WERI-Rb-1 (cell line): ENCODE data around the gene NOTCH3.

Experiments used
- DNase-seq: peaks from one replicate; pipeline ENCODE4 v3.0.0-alpha.2; 2020
- H3K27ac ChIP-seq: fragments of 250-450 bp; sonication (Bioruptor Pico); 2 replicates; pipeline ENCODE4 v1.5.1; 2020; ENCODE audit warnings: mild to moderate bottlenecking, moderate library complexity
- H3K27me3 ChIP-seq: fragments of 250-450 bp; sonication (Bioruptor Pico); 2 replicates; pipeline ENCODE4 v1.5.1; 2021; ENCODE audit warnings: mild to moderate bottlenecking, low read depth, moderate library complexity; ENCODE audit not compliant: insufficient read depth, severe bottlenecking
- H3K36me3 ChIP-seq: fragments of 250-450 bp; sonication (Bioruptor Pico); 2 replicates; pipeline ENCODE4 v1.5.1; 2020; ENCODE audit warnings: mild to moderate bottlenecking, moderate library complexity
- H3K4me3 ChIP-seq: 2 replicates; pipeline ENCODE4 v1.5.1; 2011; ENCODE audit warnings: low read depth, mild to moderate bottlenecking, control low read depth, low read length
- H3K9me3 ChIP-seq: fragments of 250-450 bp; sonication (Bioruptor Pico); 2 replicates; pipeline ENCODE4 v1.5.1; 2021; ENCODE audit warnings: mild to moderate bottlenecking, moderate library complexity; ENCODE audit not compliant: severe bottlenecking
- TF ChIP-seq, protein P1 (sequence below): IDR thresholded peaks from 2 replicates; pipeline ENCODE4 v1.5.1; 2011; ENCODE audit warnings: low read depth, mild to moderate bottlenecking, control low read depth, inconsistent platforms, low read length

Gene NOTCH3

DNA sequence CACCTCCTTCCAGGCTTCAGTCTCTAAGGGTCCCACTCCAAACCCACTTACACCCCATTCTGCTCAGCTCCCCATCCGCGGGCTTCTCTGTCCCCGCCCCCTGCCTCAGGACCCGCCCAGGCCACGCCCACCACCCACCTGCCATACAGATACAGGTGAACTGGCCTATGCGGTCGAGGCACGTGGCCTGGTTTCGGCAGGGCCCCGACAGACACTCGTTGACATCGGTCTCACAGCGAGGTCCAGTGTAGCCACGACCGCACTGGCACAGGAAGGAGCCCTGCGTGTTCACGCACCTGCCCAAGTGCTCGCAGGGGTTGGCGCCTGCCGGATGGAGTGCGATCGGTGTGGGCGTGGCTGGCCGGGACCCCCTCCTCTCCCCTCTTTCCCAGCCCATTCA lies 11.9 kb downstream of the NOTCH3 start:
- no peak overlapping the region for H3K4me3 ChIP-seq
- DNase-seq = no peak
- no peak overlapping the region for H3K27ac ChIP-seq
- H3K9me3 ChIP-seq = no peaks in the 10 kb centered on the region
- TF ChIP-seq, protein P1, sequence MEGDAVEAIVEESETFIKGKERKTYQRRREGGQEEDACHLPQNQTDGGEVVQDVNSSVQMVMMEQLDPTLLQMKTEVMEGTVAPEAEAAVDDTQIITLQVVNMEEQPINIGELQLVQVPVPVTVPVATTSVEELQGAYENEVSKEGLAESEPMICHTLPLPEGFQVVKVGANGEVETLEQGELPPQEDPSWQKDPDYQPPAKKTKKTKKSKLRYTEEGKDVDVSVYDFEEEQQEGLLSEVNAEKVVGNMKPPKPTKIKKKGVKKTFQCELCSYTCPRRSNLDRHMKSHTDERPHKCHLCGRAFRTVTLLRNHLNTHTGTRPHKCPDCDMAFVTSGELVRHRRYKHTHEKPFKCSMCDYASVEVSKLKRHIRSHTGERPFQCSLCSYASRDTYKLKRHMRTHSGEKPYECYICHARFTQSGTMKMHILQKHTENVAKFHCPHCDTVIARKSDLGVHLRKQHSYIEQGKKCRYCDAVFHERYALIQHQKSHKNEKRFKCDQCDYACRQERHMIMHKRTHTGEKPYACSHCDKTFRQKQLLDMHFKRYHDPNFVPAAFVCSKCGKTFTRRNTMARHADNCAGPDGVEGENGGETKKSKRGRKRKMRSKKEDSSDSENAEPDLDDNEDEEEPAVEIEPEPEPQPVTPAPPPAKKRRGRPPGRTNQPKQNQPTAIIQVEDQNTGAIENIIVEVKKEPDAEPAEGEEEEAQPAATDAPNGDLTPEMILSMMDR = no peak
- no peaks in the 10 kb centered on the region for H3K27me3 ChIP-seq
- no peaks in the 10 kb centered on the region for H3K36me3 ChIP-seq

DNA sequence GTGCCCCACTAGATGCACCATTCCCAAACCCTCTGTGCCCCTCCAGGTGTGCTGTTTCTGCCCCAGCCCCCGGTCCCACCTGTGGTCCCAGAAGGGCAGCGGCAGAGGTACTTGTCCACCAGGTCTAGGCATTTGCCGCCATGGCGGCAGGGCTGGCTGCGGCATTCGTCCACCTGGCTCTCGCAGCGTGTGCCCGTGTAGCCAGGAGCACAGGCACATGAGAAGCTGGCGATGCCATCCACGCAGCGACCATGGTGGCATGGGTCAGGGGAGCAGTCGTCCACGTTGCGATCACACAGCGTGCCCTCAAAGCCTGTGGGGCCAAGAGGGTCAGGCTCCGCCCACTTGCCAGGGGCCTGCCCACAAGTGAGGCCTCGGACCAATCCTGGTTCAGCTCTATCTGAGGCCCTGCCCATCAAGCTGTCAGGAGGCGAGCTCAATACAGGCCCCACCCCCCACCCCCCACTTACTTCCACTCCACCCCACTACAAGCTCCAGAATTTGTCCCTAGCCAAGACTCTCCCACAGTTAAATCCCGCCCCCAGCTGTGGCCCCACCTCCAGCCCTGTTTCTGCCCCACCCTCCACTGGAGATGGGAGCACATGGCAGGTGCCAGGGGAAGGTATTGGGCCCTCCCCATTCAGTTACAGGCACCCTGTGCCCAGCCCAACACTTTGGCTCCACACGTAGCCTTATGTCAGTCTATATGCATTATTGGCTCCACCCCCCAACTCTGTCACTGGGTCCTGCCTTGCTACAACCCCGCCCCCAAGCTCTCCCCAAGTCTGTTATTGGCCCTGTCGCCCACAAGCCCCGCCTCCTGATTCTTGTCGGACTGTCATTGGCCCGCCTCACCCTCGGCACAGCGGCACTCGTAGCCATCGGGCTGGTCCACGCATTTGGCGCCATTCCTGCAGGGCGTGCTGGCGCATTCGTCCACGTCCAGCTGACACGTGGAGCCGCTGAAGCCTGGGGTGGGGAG lies 13.5 kb downstream of the NOTCH3 start:
- Histone ChIP-seq H3K27me3 (no peaks in the 10 kb centered on the region), H3K27ac (no peak overlapping the region)
- no peak for DNase-seq

DNA sequence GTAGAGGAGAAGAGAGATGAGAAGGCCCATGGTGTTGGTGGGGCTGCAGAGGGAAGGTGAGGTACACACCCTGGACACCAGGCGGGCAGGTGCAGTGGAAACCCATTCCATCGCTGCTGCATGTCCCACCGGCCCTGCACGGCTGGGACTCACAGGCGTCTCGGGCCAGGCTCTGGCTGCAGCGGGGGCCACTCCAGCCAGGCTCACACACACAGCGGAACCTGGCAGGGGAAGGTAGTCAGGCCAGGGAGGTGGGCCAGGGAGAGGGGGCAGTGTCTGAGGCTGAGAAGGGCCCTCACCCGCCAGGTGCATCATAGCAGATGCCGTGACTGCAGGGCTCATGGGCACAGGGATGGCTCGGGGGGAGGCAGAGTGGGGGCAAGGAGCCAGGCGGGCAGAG lies 15.6 kb downstream of the NOTCH3 start:
- no peak for DNase-seq
- Histone ChIP-seq H3K4me3 (no peak overlapping the region), H3K27ac (no peak overlapping the region), H3K9me3 (no peaks in the 10 kb centered on the region), H3K36me3 (no peaks in the 10 kb centered on the region), H3K27me3 (no peaks in the 10 kb centered on the region)
- TF ChIP-seq, protein P1 = no peak

More for the DNA sequence above, 13.5 kb downstream of the NOTCH3 start:
- no peaks in the 10 kb centered on the region for H3K36me3 ChIP-seq
- TF ChIP-seq, protein P1 = no peak
- no peaks in the 10 kb centered on the region for H3K9me3 ChIP-seq
- no peak overlapping the region for H3K4me3 ChIP-seq

DNA sequence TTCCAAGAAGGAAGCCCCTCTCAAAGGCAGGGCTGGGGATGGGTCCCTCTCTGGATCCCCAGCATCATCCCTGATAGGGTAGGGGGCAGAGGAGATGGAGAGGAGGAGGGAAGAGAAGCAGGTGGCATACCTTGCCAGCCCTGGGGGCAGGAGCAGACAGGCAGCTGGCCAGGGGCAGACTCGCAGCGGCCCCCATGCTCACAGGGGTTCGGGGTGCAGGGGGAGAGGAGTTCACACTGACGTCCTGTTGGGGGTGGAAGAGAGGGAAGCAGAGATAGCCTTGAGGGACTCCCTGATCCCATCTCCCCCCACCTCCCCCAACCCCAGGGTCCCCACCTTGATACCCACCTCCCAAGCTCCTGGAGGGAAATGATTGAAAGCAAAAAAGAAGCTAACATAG lies 16.0 kb downstream of the NOTCH3 start:
- H3K27me3 ChIP-seq = no peaks in the 10 kb centered on the region
- H3K27ac ChIP-seq = no peak overlapping the region
- H3K9me3 ChIP-seq = no peaks in the 10 kb centered on the region
- no peak for DNase-seq
- H3K36me3 ChIP-seq = no peaks in the 10 kb centered on the region
- TF ChIP-seq, protein P1 = no peak
- no peak overlapping the region for H3K4me3 ChIP-seq

DNA sequence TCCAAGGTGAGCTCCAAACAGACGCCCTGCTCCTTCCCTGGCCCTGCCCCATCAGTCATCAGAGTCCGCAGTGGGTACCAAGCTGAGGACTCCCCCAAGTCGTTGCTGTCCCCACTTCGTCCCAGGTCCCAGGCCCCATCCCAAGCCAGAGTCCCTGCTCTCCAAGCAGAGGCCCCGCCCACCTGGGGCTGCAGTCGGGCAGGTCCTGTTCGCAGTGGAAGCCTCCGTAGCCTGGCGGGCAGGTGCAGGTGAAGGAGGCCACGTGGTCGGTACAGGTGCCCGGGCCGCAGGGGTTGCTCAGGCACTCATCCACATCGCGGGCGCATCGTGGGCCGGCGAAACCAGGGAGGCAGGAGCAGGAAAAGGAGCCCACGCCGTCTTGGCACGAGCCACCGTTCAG lies 19.4 kb downstream of the NOTCH3 start:
- no peak for DNase-seq
- TF ChIP-seq, protein P1 = no peak
- Histone ChIP-seq H3K36me3 (no peaks in the 10 kb centered on the region), H3K9me3 (no peaks in the 10 kb centered on the region), H3K4me3 (no peak overlapping the region), H3K27ac (no peak overlapping the region), H3K27me3 (no peaks in the 10 kb centered on the region)
